GM10248 (cell line): ENCODE results near the gene RARRES1.

ENCODE experiments used
- CTCF ChIA-PET: fragments of 300-600 bp; sonication (Branson Sonifier 250); formaldehyde crosslinking; extraction: SDS; loops from one replicate; lab custom pipeline; 2021; ENCODE audit warnings: antibody characterized with exemption; lab: Yijun Ruan, JAX
- POLR2A ChIA-PET: fragments of 350-650 bp; sonication (Branson Sonifier 250); formaldehyde crosslinking; extraction: SDS; loops from one replicate; lab custom pipeline; 2020; ENCODE audit warnings: antibody characterized with exemption; lab: Yijun Ruan, JAX
- DNase-seq: peaks from one replicate; pipeline ENCODE4 v3.0.0; 2012; ENCODE audit errors: extremely low spot score
- TF ChIP-seq, protein P1 (sequence below): IDR thresholded peaks from 2 replicates; pipeline ENCODE4 v1.5.1; 2012; ENCODE audit warnings: mild to moderate bottlenecking, low read depth; ENCODE audit errors: extremely low read depth, missing control alignments, control extremely low read depth

RARRES1 gene

DNA sequence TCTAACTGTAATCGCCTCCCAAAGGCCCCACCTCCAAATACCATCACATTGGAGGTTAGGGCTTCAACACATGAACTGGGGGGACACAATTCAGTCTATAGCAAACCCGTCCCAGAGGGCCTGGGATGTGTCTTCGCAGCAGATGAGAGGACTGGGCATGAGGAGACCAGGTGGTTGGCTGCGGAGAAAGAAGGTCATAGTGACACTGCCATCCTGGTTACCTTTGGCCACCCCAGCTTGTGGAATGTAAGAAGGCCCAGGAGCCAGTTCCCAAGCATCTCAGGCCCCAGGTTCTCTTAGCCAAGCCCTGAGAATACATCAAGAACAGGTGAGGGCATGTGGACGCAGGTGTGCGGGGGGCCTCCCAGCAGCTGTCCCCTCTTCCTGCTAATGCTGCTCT, 6.4 kb upstream of the RARRES1 start:
- TF ChIP-seq, protein P1, sequence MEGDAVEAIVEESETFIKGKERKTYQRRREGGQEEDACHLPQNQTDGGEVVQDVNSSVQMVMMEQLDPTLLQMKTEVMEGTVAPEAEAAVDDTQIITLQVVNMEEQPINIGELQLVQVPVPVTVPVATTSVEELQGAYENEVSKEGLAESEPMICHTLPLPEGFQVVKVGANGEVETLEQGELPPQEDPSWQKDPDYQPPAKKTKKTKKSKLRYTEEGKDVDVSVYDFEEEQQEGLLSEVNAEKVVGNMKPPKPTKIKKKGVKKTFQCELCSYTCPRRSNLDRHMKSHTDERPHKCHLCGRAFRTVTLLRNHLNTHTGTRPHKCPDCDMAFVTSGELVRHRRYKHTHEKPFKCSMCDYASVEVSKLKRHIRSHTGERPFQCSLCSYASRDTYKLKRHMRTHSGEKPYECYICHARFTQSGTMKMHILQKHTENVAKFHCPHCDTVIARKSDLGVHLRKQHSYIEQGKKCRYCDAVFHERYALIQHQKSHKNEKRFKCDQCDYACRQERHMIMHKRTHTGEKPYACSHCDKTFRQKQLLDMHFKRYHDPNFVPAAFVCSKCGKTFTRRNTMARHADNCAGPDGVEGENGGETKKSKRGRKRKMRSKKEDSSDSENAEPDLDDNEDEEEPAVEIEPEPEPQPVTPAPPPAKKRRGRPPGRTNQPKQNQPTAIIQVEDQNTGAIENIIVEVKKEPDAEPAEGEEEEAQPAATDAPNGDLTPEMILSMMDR, result no peak
- no peak for DNase-seq
- ChIA-PET POLR2A (no interaction called here), CTCF (interaction anchor here (3.6 kb wide), 1 partner anchor 11 kb away, joined by 21 read pairs; no protein-coding TSS in a partner anchor)

- DNase-seq, result no peak
- CTCF ChIA-PET, result interaction anchor here (1.9 to 3.6 kb wide), 2 partner anchors 10 to 51 kb away, joined by 5 to 21 read pairs; no protein-coding TSS in a partner anchor
- POLR2A ChIA-PET, result no interaction called here
Observed at GRCh38 chr3:158737976-158738615, 5.8 kb upstream of the RARRES1 start.

DNA sequence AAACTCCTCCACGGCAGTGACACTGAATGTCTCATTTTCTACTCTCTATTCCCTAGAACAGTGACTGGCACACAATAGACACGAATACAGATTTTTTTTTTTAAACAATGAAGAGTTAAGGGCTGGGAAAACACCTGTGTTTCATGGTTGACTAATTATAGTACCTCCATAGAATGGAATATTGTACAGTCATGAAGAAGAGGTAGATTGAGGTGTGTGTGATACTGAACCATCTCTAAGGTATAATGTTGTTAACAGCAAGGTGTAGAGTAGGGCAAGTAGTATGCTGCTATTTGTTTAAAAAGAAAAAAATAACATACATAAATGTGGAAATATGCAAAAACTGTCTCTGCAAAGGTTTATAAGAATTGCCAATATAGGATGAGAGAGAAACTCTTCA, 5.2 kb upstream of the RARRES1 start:
- DNase-seq, result no peak
- CTCF ChIA-PET, result interaction anchor here (0.8 to 3.6 kb wide), 3 partner anchors 10 to 52 kb away, joined by 3 to 21 read pairs (median 5); no protein-coding TSS in a partner anchor
- POLR2A ChIA-PET, result no interaction called here
- TF ChIP-seq, protein P1, result no peak

More at GRCh38 chr3:158737976-158738615, 5.8 kb upstream of the RARRES1 start:
- TF ChIP-seq, protein P1, result no peak

DNA sequence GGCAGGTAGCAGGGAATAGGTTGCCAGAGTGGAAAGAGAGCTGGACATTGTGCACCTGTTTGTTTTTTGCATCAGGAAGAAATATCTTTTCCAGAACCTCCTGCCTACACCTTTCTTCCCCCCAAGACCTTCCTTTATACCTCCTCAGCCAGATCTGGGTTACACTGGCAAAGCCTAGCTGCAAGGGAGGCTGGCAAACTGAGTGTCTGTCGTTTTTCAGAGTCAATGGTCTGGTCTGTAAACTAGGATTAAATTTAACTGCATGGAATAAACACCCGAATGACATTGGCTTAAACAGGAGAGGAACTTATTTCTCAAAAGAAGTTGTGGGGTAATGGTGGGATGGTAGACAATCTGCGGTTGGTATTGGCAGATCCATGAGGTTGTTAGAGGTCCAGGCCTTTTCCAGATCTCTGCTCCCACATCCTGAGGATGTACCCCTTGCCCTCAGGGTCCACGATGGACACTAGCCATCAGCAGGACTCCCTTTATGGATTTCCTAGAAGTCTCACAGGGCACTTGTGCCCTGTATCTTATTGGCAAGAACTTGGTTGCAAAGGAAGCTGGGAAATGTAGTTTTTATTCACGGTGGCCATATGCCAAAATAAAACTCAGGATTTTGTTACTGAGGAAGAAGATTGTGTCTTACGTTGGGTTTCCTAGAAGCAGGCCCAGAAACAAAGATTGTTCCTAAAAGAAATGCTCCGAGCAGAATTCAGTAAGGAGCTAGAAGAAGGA, 3.2 kb upstream of the RARRES1 start:
- ChIA-PET POLR2A (no interaction called here), CTCF (interaction anchor here (1.0 to 3.6 kb wide), 3 partner anchors 8 to 56 kb away, joined by 3 to 21 read pairs (median 4); no protein-coding TSS in a partner anchor)
- TF ChIP-seq, protein P1, result no peak
- DNase-seq, result no peak

DNA sequence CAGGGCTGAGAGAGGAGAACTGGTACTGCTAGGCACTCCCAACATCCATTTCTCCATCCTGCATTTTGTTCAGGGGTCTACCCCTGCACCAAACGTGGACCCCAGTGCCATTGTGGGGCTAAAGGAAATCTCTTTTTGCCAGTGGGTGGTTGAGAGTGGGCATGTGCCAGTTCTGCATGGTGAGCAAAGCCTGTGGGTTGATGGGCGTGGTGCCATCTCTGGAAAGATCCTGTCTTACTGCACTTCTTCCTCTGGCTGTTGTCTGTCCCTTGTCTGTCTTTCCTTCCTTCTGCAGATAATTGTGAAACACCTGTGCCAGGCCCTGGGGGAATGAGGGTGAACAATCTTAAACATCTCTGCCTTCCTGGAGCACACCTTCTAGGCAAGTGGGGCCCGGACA, 1.4 kb upstream of the RARRES1 start:
- TF ChIP-seq, protein P1, result no peak
- ChIA-PET CTCF (no interaction called here), POLR2A (no interaction called here)
- no peak for DNase-seq

DNA sequence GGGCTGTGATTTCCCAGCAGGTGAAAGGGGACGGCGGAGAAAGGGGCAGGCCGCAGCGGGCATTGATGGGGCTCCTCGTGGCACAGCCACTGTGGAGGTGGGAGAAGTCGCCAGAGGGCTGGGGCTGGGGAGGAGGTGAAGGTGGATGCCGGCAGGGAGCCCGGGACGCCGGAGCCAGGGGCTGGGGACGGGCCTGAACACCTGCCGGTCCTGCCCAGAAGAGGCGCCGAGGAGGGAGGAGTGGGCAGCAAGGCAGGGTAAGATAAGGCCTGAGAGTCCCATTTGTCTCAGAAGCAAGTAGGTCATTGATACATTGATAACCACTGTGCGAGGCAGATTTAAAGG, 571 bp upstream of the RARRES1 start:
- ChIA-PET POLR2A (no interaction called here), CTCF (no interaction called here)
- no peak for DNase-seq
- TF ChIP-seq, protein P1, result no peak
